Activated CD4-positive, alpha-beta T cell treated with anti-CD3 and anti-CD28 coated beads for 36 hours (primary cell): ENCODE data around the gene CAMKMT. TPM values are rescaled to one million over a fixed set of nuclear protein-coding genes. Genes with fewer than 3 reads are reported as not detected.

Source experiments
- ATAC-seq: fragments of 200-7000 bp; cut with Tn5 transposase; one replicate; pipeline ENCODE4 v1.10.0; 2021; ENCODE audit warnings: mild to moderate bottlenecking, moderate library complexity
- CTCF ChIA-PET: fragments of 350-600 bp; sonication (Branson Sonifier 250); formaldehyde crosslinking; loops from one replicate; lab custom pipeline; 2021; ENCODE audit warnings: antibody characterized with exemption; lab: Charles Lee
- POLR2A ChIA-PET: fragments of 350-600 bp; sonication (Branson Sonifier 250); formaldehyde crosslinking; loops from one replicate; lab custom pipeline; 2021; ENCODE audit warnings: antibody characterized with exemption, inconsistent platforms; lab: Charles Lee
- DNase-seq: peaks from one replicate; pipeline ENCODE4 v3.0.0-alpha.2; 2020
- H3K27ac Mint-ChIP-seq: one replicate; pipeline ENCODE4 v1.8.0; 2021; ENCODE audit warnings: mixed read lengths
- H3K27me3 Mint-ChIP-seq: one replicate; pipeline ENCODE4 v1.8.0; 2021; ENCODE audit warnings: mixed read lengths
- H3K36me3 Mint-ChIP-seq: one replicate; pipeline ENCODE4 v1.8.0; 2021; ENCODE audit warnings: low read depth, mixed read lengths
- H3K4me1 Mint-ChIP-seq: one replicate; pipeline ENCODE4 v1.8.0; 2021; ENCODE audit warnings: mixed read lengths
- H3K4me3 Mint-ChIP-seq: one replicate; pipeline ENCODE4 v1.8.0; 2021; ENCODE audit warnings: mild to moderate bottlenecking, moderate library complexity, mixed read lengths
- H3K9me3 Mint-ChIP-seq: one replicate; pipeline ENCODE4 v1.8.0; 2021; ENCODE audit warnings: low read depth, mixed read lengths
- intact Hi-C, 2 experiments: fragments of 100-400 bp; cut with DNase I in 1 of 2; cut with micrococcal nuclease in 1 of 2; formaldehyde crosslinking; loops; one replicate each; pipeline versions ENCODE4 v1.14.2 to v1.15.1; 2022 to 2024; cut with DNase I, micrococcal nuclease
- total RNA-seq, 2 experiments: library from RNA; stranded (reverse); gene quantifications; one replicate each; pipeline ENCODE4 v1.2.3, GENCODE V29; 2021

Gene CAMKMT
- total RNA-seq, 2 experiments from 2014 or later = 10.8 to 13.3 TPM

DNA sequence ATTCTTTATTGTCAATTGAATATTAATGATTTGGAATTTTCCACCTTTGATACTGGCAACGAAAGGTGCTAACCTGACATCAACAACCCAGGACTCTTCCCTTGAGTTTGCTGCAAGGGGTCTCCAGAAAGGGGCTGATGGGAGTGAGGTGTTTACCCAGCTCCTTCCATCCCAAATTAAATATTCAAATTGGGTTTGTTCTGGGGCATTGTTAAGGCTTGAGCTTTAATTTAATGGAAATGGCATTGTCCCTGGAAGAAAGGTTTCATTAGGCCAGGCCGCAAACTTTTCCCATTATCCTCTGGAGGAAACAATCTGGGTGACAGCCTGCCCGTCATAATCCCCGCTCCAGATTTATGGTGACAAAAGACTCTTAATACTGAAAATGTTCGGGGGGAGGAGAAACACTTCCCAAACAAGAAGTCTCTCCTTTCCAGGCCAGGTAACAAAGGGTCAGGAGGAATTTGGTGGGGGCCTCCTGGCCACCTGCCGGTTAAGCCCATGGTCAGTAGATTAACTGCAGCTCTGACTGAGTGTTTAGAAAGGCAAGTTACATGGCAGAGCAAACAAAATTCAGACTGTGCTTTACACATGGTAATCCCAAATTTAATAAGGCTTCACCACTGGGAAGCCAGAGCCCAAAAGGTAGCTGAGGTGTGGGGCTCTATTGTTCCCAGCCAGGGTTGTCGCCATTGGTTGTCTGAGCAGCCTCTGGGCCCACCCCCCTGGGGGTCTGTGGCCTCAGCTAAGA is 428.4 kb downstream of the CAMKMT start:
- intact Hi-C loops = no loop called here
- Mint-ChIP-seq H3K36me3 (no peaks in the 10 kb centered on the region), H3K27ac (no peak overlapping the region), H3K4me1 (no peaks in the 10 kb centered on the region), H3K9me3 (peaks cover 4% of the 10 kb centered on the region), H3K4me3 (no peak overlapping the region), H3K27me3 (peaks cover 22% of the 10 kb centered on the region)
- no peak for ATAC-seq
- CTCF ChIA-PET = no interaction called here
- POLR2A ChIA-PET = no interaction called here
- DNase-seq = no peak

DNA sequence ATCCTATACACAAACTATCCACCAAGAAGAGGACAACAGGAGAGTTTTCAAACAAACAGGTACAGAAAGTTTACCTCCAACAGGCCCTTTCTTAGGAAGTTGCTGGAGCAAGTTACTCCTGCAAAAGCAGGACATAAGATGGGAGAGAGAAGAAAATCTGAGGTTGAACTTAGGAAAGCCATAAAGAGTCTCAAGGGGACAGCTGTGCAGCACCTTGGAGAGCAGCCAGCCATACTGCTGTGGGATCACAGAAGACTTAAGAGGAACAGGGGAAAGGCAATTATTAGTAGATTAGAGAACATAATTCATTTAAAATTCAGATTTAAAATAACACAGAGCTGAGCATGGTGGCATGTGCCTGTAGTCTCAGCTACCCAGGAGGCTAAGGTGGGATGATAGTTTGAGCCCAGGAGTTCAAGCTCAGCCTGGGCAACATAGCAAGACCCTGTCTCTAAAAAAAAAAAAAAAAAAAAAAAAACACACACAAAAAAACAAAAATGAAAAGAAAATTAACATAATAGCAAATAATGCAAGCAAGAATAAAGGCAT is 431.6 kb downstream of the CAMKMT start:
- CTCF ChIA-PET = no interaction called here
- DNase-seq (peak; percentile 26), ATAC-seq (no peak)
- Mint-ChIP-seq H3K27ac (no peak overlapping the region), H3K4me1 (no peaks in the 10 kb centered on the region), H3K9me3 (peaks cover 4% of the 10 kb centered on the region), H3K27me3 (peaks cover 28% of the 10 kb centered on the region), H3K36me3 (no peaks in the 10 kb centered on the region), H3K4me3 (no peak overlapping the region)
- POLR2A ChIA-PET = no interaction called here
- intact Hi-C loops = no loop called here

DNA sequence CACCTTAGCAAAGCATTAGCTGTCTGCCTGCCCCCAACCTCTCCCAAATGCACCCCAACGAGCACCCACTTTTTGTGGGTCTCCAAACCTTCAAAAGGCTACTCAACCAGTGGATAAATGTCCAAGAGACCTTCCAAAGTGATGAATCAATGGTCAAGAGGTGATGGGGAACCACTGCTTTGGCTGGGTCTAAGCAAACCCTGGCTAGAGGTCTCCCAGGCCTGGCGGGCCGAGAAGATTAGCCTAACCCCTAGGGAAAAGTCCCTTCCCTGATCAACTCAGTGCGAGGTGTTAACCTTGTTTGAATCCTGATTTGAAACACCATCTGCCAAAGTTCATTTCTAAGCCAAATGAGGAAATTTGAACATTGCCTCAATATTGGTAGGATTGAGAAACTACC is 435.0 kb downstream of the CAMKMT start:
- H3K4me1 Mint-ChIP-seq = peaks cover 11% of the 10 kb centered on the region
- H3K4me3 Mint-ChIP-seq = no peak overlapping the region
- H3K27ac Mint-ChIP-seq = no peak overlapping the region
- ChIA-PET POLR2A (no interaction called here), CTCF (no interaction called here)
- peaks cover 3% of the 10 kb centered on the region for H3K9me3 Mint-ChIP-seq
- ATAC-seq = no peak
- peaks cover 48% of the 10 kb centered on the region for H3K27me3 Mint-ChIP-seq
- intact Hi-C loops = no loop called here
- no peaks in the 10 kb centered on the region for H3K36me3 Mint-ChIP-seq
- no peak for DNase-seq

DNA sequence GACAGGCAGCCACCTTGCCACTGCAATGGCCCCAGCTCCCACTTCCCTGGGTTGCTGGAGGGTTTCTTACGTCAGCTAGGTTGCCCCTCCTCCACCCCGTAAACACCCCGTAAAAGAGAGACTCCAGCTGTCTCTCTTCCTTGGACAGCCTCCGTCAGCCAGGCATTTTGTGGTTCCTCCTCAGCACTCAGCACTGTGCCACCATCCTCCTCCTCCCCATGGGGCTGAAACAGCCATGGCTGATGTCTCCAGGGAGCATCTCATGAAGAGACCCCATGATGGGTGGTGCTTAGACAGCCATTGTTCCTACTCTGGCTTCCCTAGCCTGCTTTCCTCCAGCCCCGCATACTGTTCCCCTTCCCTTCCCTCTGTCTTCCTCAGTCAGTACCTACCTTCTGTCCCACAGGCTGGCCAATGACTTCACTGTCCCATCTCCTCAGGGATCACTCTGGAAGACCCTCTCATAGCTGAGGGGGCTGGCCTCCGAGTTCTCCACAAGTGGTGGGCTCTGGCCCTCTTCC is 436.5 kb downstream of the CAMKMT start:
- POLR2A ChIA-PET = no interaction called here
- H3K36me3 Mint-ChIP-seq = no peaks in the 10 kb centered on the region
- no peak for ATAC-seq
- H3K9me3 Mint-ChIP-seq = peaks cover 2% of the 10 kb centered on the region
- H3K27ac Mint-ChIP-seq = no peak overlapping the region
- H3K27me3 Mint-ChIP-seq = peaks cover 46% of the 10 kb centered on the region
- no peak for DNase-seq
- intact Hi-C loops = no loop called here
- H3K4me3 Mint-ChIP-seq = no peak overlapping the region
- CTCF ChIA-PET = no interaction called here
- peaks cover 14% of the 10 kb centered on the region for H3K4me1 Mint-ChIP-seq

DNA sequence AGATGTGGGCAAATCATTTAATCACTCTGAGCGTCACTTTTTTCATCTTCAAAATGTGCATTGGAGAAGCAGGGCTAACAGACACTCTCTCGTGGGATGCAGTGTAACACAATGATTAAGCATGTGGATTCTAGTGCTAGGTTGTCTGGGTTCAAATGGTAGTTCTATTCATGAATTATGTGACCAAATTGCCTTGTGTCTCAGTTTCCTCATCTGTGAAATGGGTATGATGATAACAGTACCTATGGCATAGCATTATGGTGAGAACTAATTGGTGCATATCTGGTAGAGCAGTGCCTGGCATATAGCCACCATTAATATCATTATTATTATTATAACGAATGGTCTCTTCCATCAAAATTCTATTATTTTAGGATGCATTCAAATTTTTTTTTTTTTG is 437.4 kb downstream of the CAMKMT start:
- Mint-ChIP-seq H3K4me1 (peaks cover 14% of the 10 kb centered on the region), H3K27ac (no peak overlapping the region), H3K36me3 (no peaks in the 10 kb centered on the region), H3K27me3 (peaks cover 50% of the 10 kb centered on the region), H3K4me3 (no peak overlapping the region), H3K9me3 (no peaks in the 10 kb centered on the region)
- intact Hi-C loops = no loop called here
- ATAC-seq (no peak), DNase-seq (no peak)
- POLR2A ChIA-PET = no interaction called here
- CTCF ChIA-PET = no interaction called here

DNA sequence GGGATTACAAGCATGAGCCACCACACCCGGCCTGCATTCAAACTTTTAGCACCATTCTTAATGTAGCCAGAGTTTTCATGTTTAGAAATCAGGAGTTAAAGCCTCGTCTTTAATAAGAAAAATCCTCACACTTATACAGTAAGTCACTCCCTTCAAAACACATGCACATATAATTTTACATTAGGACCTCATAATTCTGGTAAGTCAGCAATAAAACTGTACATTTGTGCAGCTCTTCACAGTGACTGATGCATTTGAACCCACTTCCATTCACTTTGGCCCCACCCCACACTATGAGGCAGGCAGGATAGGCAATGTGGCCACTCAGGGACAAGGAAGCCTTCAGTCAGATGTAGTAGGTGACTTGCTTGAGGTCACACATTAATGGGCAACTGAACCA is 438.0 kb downstream of the CAMKMT start:
- H3K27me3 Mint-ChIP-seq = peaks cover 53% of the 10 kb centered on the region
- ATAC-seq = no peak
- no peak overlapping the region for H3K27ac Mint-ChIP-seq
- no peaks in the 10 kb centered on the region for H3K36me3 Mint-ChIP-seq
- ChIA-PET CTCF (interaction anchor here (0.7 kb wide), 2 partner anchors 41 to 70 kb away, joined by 3 to 6 read pairs; no protein-coding TSS in a partner anchor), POLR2A (no interaction called here)
- no peak overlapping the region for H3K4me3 Mint-ChIP-seq
- peaks cover 14% of the 10 kb centered on the region for H3K4me1 Mint-ChIP-seq
- intact Hi-C loops = loop anchor here (5.0 to 10.0 kb wide), 2 partner anchors 143 to 365 kb away; partner anchors contain the start of gene SIX3 (in 1 of the 2)
- DNase-seq = no peak
- H3K9me3 Mint-ChIP-seq = no peaks in the 10 kb centered on the region

DNA sequence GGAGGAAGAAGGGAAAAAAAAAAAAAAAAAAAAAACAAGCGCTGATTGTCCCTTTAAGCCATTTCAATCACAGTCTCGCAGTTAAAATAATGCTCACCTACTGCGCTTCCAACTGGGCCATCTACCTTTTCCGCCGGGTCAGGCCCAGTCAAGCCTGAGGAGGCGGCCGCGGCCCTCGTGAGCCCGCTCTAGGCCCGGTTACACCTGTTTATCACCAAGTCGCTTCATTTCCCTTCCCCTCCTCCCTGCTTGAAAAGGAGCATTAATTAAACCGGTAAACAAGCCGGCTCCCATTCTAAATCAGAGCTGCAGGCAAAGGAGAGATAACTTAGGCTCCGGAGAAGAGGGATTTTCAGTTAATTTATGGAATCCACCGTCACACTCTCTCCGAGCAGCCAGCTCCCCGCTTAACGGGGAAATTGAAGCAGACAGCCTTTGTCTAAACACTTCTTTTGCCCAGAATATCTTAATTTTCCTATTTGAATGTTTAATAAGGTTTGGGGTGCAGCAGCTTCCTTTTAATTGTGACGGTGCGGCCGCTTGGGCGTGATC is 439.6 kb downstream of the CAMKMT start:
- CTCF ChIA-PET = interaction anchor here (0.6 to 1.1 kb wide), 2 partner anchors 116 to 390 kb away, joined by 3 read pairs; no protein-coding TSS in a partner anchor
- Mint-ChIP-seq H3K4me1 (peaks cover 14% of the 10 kb centered on the region), H3K27ac (no peak overlapping the region), H3K36me3 (no peaks in the 10 kb centered on the region), H3K27me3 (peaks cover 65% of the 10 kb centered on the region), H3K9me3 (no peaks in the 10 kb centered on the region), H3K4me3 (no peak overlapping the region)
- ATAC-seq (no peak), DNase-seq (no peak)
- intact Hi-C loops = loop anchor here (5.0 to 10.0 kb wide), 2 partner anchors 141 to 363 kb away; partner anchors contain the start of gene SIX3 (in 1 of the 2)
- POLR2A ChIA-PET = no interaction called here

DNA sequence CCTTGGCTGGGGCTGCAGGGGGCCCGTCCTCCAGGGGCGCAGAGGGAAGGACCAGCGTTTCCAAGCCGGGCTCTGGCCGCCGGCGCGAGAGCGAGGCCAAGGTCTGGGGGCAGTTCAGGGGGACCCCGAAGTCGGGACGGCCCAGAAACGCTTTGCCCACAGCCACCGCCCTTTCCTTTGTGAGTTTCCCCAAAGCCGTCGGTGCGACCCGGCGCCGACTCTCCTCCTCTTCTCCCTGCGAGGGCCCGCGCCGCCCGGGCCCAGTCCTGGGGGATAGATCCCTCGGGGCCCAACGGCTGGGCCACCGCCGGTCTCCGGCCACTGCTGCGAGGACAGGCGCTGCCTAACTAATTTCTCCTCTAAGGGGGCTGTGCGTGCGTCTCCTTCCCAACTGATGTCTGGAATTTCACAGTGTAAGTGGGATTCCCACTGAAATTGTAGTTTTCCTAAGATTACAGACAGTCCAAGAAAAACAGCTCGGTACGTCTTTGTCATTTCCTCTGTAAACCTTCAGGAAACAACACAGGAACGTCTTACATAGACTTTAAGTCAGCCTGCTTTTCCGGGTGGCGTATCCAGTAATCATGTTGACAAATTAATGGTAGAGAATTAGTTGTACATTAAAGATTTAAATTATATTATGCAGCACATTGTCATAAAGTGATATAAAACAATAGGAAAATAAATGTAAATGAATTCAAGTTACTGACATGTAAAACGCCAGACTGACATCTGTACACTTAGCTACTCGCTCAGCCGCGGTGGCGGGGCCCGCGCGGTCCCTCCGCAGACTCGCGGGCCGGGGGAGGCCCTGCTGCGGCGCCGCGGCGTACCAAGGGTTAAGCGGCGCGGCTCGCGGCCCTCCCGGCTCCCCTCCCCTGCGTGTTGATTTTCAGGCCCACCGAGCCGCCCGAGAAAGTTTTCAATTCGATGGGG is 440.4 kb downstream of the CAMKMT start:
- POLR2A ChIA-PET = no interaction called here
- CTCF ChIA-PET = interaction anchor here (0.7 to 1.4 kb wide), 6 partner anchors 115 to 1512 kb away, joined by 3 to 4 read pairs (median 3); no protein-coding TSS in a partner anchor
- H3K9me3 Mint-ChIP-seq = no peaks in the 10 kb centered on the region
- peaks cover 72% of the 10 kb centered on the region for H3K27me3 Mint-ChIP-seq
- peaks cover 14% of the 10 kb centered on the region for H3K4me1 Mint-ChIP-seq
- H3K36me3 Mint-ChIP-seq = no peaks in the 10 kb centered on the region
- intact Hi-C loops = loop anchor here (1.0 to 10.0 kb wide), 3 partner anchors 128 to 363 kb away; partner anchors contain the start of gene SIX3 (in 1 of the 2)
- H3K4me3 Mint-ChIP-seq = peak overlapping the region; percentile 35
- no peak for DNase-seq
- H3K27ac Mint-ChIP-seq = no peak overlapping the region
- no peak for ATAC-seq

DNA sequence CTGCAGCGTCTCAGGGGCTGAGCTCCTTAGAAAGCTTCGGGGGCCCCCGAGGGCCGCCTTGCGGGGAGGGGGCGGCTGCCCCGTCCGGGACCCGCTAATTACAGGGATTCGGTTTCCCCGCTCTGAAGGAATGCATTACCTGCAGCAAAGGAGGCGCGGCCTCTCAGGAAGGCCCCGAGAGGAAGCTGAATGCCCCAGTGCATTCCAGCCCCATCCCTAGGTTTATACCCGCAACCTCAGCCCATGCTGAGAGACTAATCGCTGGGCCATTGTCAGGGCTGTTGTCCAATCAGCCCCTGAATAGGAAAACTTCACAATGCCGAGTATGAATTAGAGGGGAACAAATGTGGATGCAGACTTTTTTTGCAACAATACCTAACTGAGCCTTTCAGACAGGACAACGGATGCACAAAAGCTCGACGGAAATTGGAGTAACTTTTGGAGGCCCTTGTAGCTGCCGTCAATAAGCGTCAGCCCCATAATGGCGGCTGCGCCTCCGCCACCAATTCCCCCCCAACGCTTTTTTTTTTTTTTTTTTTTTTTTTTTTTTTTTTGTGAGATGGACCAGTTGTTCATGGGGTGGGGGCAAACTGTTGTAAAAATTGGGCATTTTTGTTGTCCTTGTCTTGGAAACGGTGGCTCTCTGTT is 441.2 kb downstream of the CAMKMT start:
- H3K9me3 Mint-ChIP-seq = no peaks in the 10 kb centered on the region
- CTCF ChIA-PET = interaction anchor here (0.6 to 1.4 kb wide), 6 partner anchors 34 to 1511 kb away, joined by 3 to 4 read pairs (median 3); no protein-coding TSS in a partner anchor
- peaks cover 14% of the 10 kb centered on the region for H3K4me1 Mint-ChIP-seq
- ATAC-seq (no peak), DNase-seq (no peak)
- no peak overlapping the region for H3K4me3 Mint-ChIP-seq
- POLR2A ChIA-PET = no interaction called here
- H3K36me3 Mint-ChIP-seq = no peaks in the 10 kb centered on the region
- H3K27me3 Mint-ChIP-seq = peaks cover 77% of the 10 kb centered on the region
- no peak overlapping the region for H3K27ac Mint-ChIP-seq
- intact Hi-C loops = loop anchor here (1.0 to 10.0 kb wide), 3 partner anchors 127 to 362 kb away; partner anchors contain the start of gene SIX3 (in 1 of the 2)

DNA sequence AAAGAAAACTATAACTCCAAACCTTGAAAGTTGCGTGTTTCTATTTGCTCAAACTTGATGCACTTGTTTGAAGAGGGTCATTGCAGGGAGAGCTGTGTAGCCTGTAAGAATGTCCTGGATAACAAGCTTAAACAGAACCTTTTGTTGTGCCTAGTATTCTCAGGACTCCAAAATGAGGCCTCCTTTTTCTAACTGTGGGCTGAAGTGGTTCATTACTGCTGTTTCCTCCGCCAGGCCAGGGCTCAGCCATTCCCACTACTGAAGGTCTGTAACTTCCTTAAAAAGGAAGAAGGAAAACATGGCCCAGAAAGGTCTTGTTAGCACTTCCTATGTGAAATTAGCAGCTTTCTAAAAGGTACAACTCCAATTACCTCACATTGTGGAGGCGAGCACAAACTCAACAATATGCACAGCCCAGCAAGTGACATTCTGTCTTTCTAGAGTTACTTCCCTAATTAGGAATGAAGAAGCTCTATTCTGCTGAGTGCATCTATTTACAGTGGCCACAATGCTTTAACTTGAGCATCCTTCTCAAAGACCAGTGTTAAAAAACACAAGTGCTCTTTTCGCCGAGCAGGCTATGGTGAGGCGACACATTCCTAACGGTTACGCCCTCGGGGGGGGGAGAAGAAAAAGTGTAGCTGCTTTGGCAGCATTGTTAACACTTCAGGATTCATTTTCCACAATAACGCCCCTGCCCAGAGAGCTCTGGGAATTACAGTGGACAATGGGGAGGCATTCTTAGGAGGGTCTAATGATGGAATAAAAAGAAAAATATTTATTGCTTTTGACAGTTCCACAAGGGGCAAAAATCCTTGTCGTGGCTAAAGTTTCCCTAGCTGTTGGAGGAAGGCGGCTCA is 442.9 kb downstream of the CAMKMT start:
- DNase-seq (no peak), ATAC-seq (no peak)
- H3K4me1 Mint-ChIP-seq = peaks cover 14% of the 10 kb centered on the region
- no peaks in the 10 kb centered on the region for H3K36me3 Mint-ChIP-seq
- intact Hi-C loops = loop anchor here (5.0 to 10.0 kb wide), 3 partner anchors 138 to 360 kb away; partner anchors contain the start of genes SIX2 (in 2 of the 2) and SIX3 (in 1 of the 2)
- POLR2A ChIA-PET = no interaction called here
- H3K27me3 Mint-ChIP-seq = peaks cover 77% of the 10 kb centered on the region
- CTCF ChIA-PET = interaction anchor here (0.6 to 1.4 kb wide), 5 partner anchors 14 to 409 kb away, joined by 3 to 6 read pairs (median 3); no protein-coding TSS in a partner anchor
- no peaks in the 10 kb centered on the region for H3K9me3 Mint-ChIP-seq
- no peak overlapping the region for H3K27ac Mint-ChIP-seq
- H3K4me3 Mint-ChIP-seq = no peak overlapping the region
